MCF 10A (cell line): Measurements from ENCODE around the gene SH3RF2. TPM values are rescaled to one million over a fixed set of nuclear protein-coding genes. Genes with fewer than 3 reads are reported as not detected.
"Not testable (repeated sequence)": the region's sequence is repeated elsewhere in the genome, so short reads cannot be mapped to it uniquely, and the experiment has no call there.

Experiments used
- BruUV-seq: library from RNA; stranded (reverse); fragments of 400-500 nt; replicated peaks from 2 replicates; lab custom pipeline; 2021; lab: Mats Ljungman, UMichigan
- CTCF ChIA-PET: fragments of 300-600 bp; sonication (Branson Sonifier 250); formaldehyde crosslinking; extraction: SDS; loops from one replicate; lab custom pipeline; 2021; ENCODE audit warnings: antibody characterized with exemption, inconsistent platforms; lab: Yijun Ruan, JAX
- POLR2A ChIA-PET: fragments of 300-600, 350-650 bp; sonication (Branson Sonifier 250); formaldehyde crosslinking; extraction: SDS; loops from one replicate; lab custom pipeline; 2020; ENCODE audit warnings: antibody characterized with exemption, inconsistent platforms; lab: Yijun Ruan, JAX
- DNase-seq: peaks from one replicate; pipeline ENCODE4 v3.0.0-alpha.2; 2018; ENCODE audit not compliant: unreplicated experiment
- H3K27ac Mint-ChIP-seq: one replicate; pipeline ENCODE4 v1.8.0; 2022; ENCODE audit warnings: mild to moderate bottlenecking, low read depth, mixed read lengths; ENCODE audit not compliant: unreplicated experiment
- H3K27me3 Mint-ChIP-seq: one replicate; pipeline ENCODE4 v1.8.0; 2022; ENCODE audit warnings: mixed read lengths; ENCODE audit not compliant: insufficient read depth, unreplicated experiment
- H3K36me3 Mint-ChIP-seq: one replicate; pipeline ENCODE4 v1.8.0; 2022; ENCODE audit warnings: mild to moderate bottlenecking, moderate library complexity, mixed read lengths; ENCODE audit not compliant: insufficient read depth, unreplicated experiment
- H3K4me1 Mint-ChIP-seq: one replicate; pipeline ENCODE4 v1.8.0; 2022; ENCODE audit warnings: mixed read lengths; ENCODE audit not compliant: insufficient read depth, unreplicated experiment
- H3K4me3 Mint-ChIP-seq: one replicate; pipeline ENCODE4 v1.8.0; 2022; ENCODE audit warnings: mild to moderate bottlenecking, moderate library complexity, mixed read lengths; ENCODE audit not compliant: unreplicated experiment
- H3K9me3 Mint-ChIP-seq: one replicate; pipeline ENCODE4 v1.8.0; 2022; ENCODE audit warnings: mixed read lengths; ENCODE audit not compliant: unreplicated experiment
- intact Hi-C: fragments of 100-400 bp; cut with micrococcal nuclease; formaldehyde crosslinking; loops from 2 replicates; pipeline ENCODE4 v1.14.1; 2022
- total RNA-seq: library from RNA; stranded (reverse); gene quantifications from 2 replicates; pipeline ENCODE4 v1.2.3, GENCODE V29; 2022
- TF ChIP-seq, protein P1 (sequence below): fragments of 200-600 bp; IDR thresholded peaks from one replicate; pipeline ENCODE4 v1.8.0; 2022; ENCODE audit warnings: antibody characterized with exemption, mild to moderate bottlenecking; ENCODE audit not compliant: unreplicated experiment

The SH3RF2 gene
- total RNA-seq, 1 experiment from 2014 or later, result 29.6 TPM

DNA sequence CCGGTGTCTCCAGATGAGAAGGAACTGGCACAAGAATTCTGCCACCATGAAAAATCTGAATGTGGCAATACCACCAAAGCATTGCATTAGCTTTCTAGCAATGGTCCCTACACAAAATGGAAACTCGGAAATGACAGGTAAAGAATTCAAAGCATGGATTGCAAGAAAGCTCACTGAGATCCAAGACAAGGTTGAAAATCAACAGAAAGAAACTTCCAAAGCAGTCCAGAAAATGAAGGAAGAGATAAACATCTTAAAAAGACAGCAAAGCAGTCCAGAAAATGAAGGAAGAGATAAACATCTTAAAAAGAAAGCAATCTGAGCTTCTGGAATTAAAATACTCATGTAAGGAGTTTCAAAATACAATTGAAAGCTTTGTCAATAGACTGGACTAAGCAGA is 46.8 kb upstream of the SH3RF2 start:
- POLR2A ChIA-PET, result interaction anchor here (0.7 to 1.2 kb wide), 2 partner anchors 25 to 28 kb away, joined by 3 read pairs; no protein-coding TSS in a partner anchor
- no peak for DNase-seq
- peaks cover 5% of the 10 kb centered on the region for H3K9me3 Mint-ChIP-seq
- TF ChIP-seq, protein P1, sequence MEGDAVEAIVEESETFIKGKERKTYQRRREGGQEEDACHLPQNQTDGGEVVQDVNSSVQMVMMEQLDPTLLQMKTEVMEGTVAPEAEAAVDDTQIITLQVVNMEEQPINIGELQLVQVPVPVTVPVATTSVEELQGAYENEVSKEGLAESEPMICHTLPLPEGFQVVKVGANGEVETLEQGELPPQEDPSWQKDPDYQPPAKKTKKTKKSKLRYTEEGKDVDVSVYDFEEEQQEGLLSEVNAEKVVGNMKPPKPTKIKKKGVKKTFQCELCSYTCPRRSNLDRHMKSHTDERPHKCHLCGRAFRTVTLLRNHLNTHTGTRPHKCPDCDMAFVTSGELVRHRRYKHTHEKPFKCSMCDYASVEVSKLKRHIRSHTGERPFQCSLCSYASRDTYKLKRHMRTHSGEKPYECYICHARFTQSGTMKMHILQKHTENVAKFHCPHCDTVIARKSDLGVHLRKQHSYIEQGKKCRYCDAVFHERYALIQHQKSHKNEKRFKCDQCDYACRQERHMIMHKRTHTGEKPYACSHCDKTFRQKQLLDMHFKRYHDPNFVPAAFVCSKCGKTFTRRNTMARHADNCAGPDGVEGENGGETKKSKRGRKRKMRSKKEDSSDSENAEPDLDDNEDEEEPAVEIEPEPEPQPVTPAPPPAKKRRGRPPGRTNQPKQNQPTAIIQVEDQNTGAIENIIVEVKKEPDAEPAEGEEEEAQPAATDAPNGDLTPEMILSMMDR, result no peak
- no peaks in the 10 kb centered on the region for H3K27me3 Mint-ChIP-seq
- H3K4me1 Mint-ChIP-seq, result peaks cover 5% of the 10 kb centered on the region
- no peak overlapping the region for H3K27ac Mint-ChIP-seq
- intact Hi-C loops, result loop anchor here (2.0 to 5.0 kb wide), 3 partner anchors 55 to 1687 kb away; partner anchors contain the start of gene PRELID2
- CTCF ChIA-PET, result interaction anchor here (0.6 to 6.3 kb wide), 16 partner anchors 12 to 1698 kb away, joined by 3 to 63 read pairs (median 12); partner anchors contain the start of gene GRXCR2
- no TSS peak for BruUV-seq
- no peak overlapping the region for H3K4me3 Mint-ChIP-seq
- H3K36me3 Mint-ChIP-seq, result no peaks in the 10 kb centered on the region

DNA sequence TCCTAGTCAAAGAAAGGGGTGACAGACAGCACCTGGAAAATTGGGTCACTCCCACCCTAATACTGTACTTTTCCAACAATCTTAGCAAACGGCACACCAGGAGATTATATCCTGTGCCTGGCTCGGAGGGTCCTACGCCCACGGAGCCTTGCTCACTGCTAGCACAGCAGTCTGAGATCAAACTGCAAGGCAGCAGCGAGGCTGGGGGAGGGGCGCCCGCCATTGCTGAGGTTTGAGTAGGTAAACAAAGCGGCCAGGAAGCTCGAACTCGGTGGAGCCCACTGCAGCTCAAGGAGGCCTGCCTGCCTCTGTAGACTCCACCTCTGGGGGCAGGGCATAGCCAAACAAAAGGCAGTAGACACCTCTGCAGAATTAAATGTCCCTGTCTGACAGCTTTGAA is 45.0 kb upstream of the SH3RF2 start:
- POLR2A ChIA-PET, H3K27ac Mint-ChIP-seq, H3K27me3 Mint-ChIP-seq, BruUV-seq, H3K4me1 Mint-ChIP-seq, H3K9me3 Mint-ChIP-seq, intact Hi-C loops, H3K36me3 Mint-ChIP-seq, H3K4me3 Mint-ChIP-seq, DNase-seq: not testable (repeated sequence)
- CTCF ChIA-PET, result interaction anchor here (0.7 kb wide), 1 partner anchor 11 kb away, joined by 3 read pairs; no protein-coding TSS in a partner anchor

GRCh38 chr5:145898171-145898570 is 38.2 kb upstream of the SH3RF2 start:
- ChIA-PET CTCF (no interaction called here), POLR2A (no interaction called here)
- H3K27me3 Mint-ChIP-seq, result no peaks in the 10 kb centered on the region
- DNase-seq, result no peak
- TF ChIP-seq, protein P1, result no peak
- H3K4me1 Mint-ChIP-seq, result no peaks in the 10 kb centered on the region
- H3K36me3 Mint-ChIP-seq, result no peaks in the 10 kb centered on the region
- peaks cover 25% of the 10 kb centered on the region for H3K9me3 Mint-ChIP-seq
- H3K4me3 Mint-ChIP-seq, result no peak overlapping the region
- BruUV-seq, result no TSS peak
- H3K27ac Mint-ChIP-seq, result no peak overlapping the region
- intact Hi-C loops, result no loop called here

DNA sequence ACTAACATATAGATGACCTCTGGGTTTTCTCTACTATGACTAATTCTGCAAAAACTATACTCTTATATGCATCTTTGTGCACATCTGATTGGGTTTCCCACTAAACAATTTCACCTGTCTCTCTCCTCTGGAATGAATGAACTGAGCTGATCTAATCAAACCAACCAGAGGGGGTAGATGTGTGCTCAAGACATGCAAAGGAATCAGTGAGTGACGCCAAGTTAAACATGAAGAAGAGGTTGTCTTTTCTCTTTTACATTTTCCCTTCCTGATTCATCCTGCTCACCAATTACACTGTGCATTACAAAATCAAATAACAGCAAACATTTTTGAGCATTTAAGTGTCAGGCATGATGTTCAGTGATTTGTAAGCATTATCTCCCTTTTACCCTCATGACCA is 34.0 kb upstream of the SH3RF2 start:
- no peak overlapping the region for H3K27ac Mint-ChIP-seq
- CTCF ChIA-PET, result interaction anchor here (0.6 to 3.0 kb wide), 10 partner anchors 10 to 1935 kb away, joined by 3 to 21 read pairs (median 4); partner anchors contain the start of gene PRELID2
- H3K4me3 Mint-ChIP-seq, result no peak overlapping the region
- H3K36me3 Mint-ChIP-seq, result no peaks in the 10 kb centered on the region
- BruUV-seq, result no TSS peak
- no peaks in the 10 kb centered on the region for H3K27me3 Mint-ChIP-seq
- DNase-seq, result no peak
- peaks cover 20% of the 10 kb centered on the region for H3K9me3 Mint-ChIP-seq
- intact Hi-C loops, result loop anchor here (10.0 kb wide), 1 partner anchor 522 kb away; no protein-coding TSS in a partner anchor
- H3K4me1 Mint-ChIP-seq, result no peaks in the 10 kb centered on the region
- POLR2A ChIA-PET, result interaction anchor here (1.2 kb wide), 1 partner anchor 36 kb away, joined by 3 read pairs; no protein-coding TSS in a partner anchor
- TF ChIP-seq, protein P1, result no peak
